GM19351 (cell line): ENCODE measurements around the gene PRDM16.
"Not testable (repeated sequence)": the region's sequence is repeated elsewhere in the genome, so short reads cannot be mapped to it uniquely, and the experiment has no call there.

ENCODE experiments used
- ATAC-seq: cut with Tn5 transposase; IDR thresholded peaks from one replicate; pipeline ENCODE4 v1.9.1; 2021; ENCODE audit warnings: mild to moderate bottlenecking, moderate library complexity; ENCODE audit not compliant: unreplicated experiment

The PRDM16 gene

GRCh38 chr1:3159121-3159520 is 90.1 kb downstream of the PRDM16 start:
- ATAC-seq, result no peak

GRCh38 chr1:3159996-3160395 is 91.0 kb downstream of the PRDM16 start:
- ATAC-seq, result no peak

- no peak for ATAC-seq
Observed at GRCh38 chr1:3160647-3161145, 91.7 kb downstream of the PRDM16 start.

- no peak for ATAC-seq
Observed at GRCh38 chr1:3161176-3161840, 92.3 kb downstream of the PRDM16 start.

GRCh38 chr1:3162322-3162882 is 93.4 kb downstream of the PRDM16 start:
- no peak for ATAC-seq

- ATAC-seq, result no peak
Observed at GRCh38 chr1:3163356-3163755, 94.4 kb downstream of the PRDM16 start.

- no peak for ATAC-seq
Observed at GRCh38 chr1:3164671-3165070, 95.7 kb downstream of the PRDM16 start.

- ATAC-seq, result not testable (repeated sequence)
Observed at GRCh38 chr1:3165189-3165588, 96.2 kb downstream of the PRDM16 start.

- ATAC-seq, result no peak
Observed at GRCh38 chr1:3166206-3166918, 97.4 kb downstream of the PRDM16 start.

GRCh38 chr1:3167255-3167654 is 98.3 kb downstream of the PRDM16 start:
- no peak for ATAC-seq

GRCh38 chr1:3168678-3169077 is 99.7 kb downstream of the PRDM16 start:
- ATAC-seq, result no peak

- no peak for ATAC-seq
Observed at GRCh38 chr1:3169665-3170356, 100.8 kb downstream of the PRDM16 start.

- no peak for ATAC-seq
Observed at GRCh38 chr1:3170561-3171453, 101.8 kb downstream of the PRDM16 start.

- no peak for ATAC-seq
Observed at GRCh38 chr1:3171761-3172160, 102.8 kb downstream of the PRDM16 start.

- no peak for ATAC-seq
Observed at GRCh38 chr1:3172431-3173380, 103.7 kb downstream of the PRDM16 start.

- no peak for ATAC-seq
Observed at GRCh38 chr1:3173381-3173980, 104.5 kb downstream of the PRDM16 start.

- ATAC-seq, result no peak
Observed at GRCh38 chr1:3174487-3175247, 105.7 kb downstream of the PRDM16 start.

GRCh38 chr1:3175486-3175885 is 106.5 kb downstream of the PRDM16 start:
- no peak for ATAC-seq
